Psoas muscle (tissue), 8 donors: ENCODE results near the gene PTBP3. TPM values are rescaled to one million over a fixed set of nuclear protein-coding genes. Genes with fewer than 3 reads are reported as not detected.

ENCODE experiments used
- ATAC-seq, 4 donors: fragments of 200-7000 bp; cut with Tn5 transposase; one replicate each; pipeline ENCODE4 v1.9.1; 2020; ENCODE audit warnings: moderate library complexity in 3 of 4, mild to moderate bottlenecking in 2 of 4
- DNase-seq, 2 donors: peaks; one replicate each; pipeline ENCODE4 v3.0.0-alpha.2; 2020
- H3K27ac ChIP-seq: fragments of 200-600 bp; one replicate; pipeline ENCODE4 v1.8.0; 2022
- H3K27me3 ChIP-seq, 3 donors: fragments of 200-600 bp in 1 of 3; one replicate each; pipeline versions ENCODE4 v1.6.1 to v1.8.0; 2013 to 2022; ENCODE audit warnings: low read length in 2 of 3, mild to moderate bottlenecking in 2 of 3, moderate library complexity in 1 of 3; ENCODE audit not compliant: insufficient read depth in 3 of 3
- H3K36me3 ChIP-seq, 2 donors: fragments of 200-600 bp in 1 of 2; one replicate each; pipeline versions ENCODE4 v1.6.1 to v1.8.0; 2013 to 2022; ENCODE audit warnings: low read depth in 1 of 2, mild to moderate bottlenecking in 1 of 2, moderate library complexity in 1 of 2; ENCODE audit not compliant: insufficient read depth in 1 of 2
- H3K4me1 ChIP-seq: fragments of 200-600 bp; one replicate; pipeline ENCODE4 v1.8.0; 2022
- H3K4me3 ChIP-seq: fragments of 200-600 bp; one replicate; pipeline ENCODE4 v1.8.0; 2022; ENCODE audit warnings: mild to moderate bottlenecking
- H3K9me3 ChIP-seq: fragments of 200-600 bp; one replicate; pipeline ENCODE4 v1.8.0; 2022
- CTCF ChIP-seq: fragments of 200-600 bp; IDR thresholded peaks from one replicate; pipeline ENCODE4 v1.8.0; 2022; ENCODE audit warnings: antibody characterized with exemption
- WGBS, 3 donors: extraction: QIAGEN DNeasy Blood & Tissue Kit; methylation state at CpG; one replicate each; pipeline versions ENCODE4 v1.1.6 to v1.1.7; 2013; 5-methylcytosine and 5-hydroxymethylcytosine counted together
- intact Hi-C, 2 donors: fragments of 100-400 bp; cut with DNase I; formaldehyde crosslinking; loops; one replicate each; pipeline versions ENCODE4 v1.11.0 to v1.14.2; 2022
- polyA plus RNA-seq, 3 donors: library from polyadenylated mRNA; stranded (reverse); fragments of 200-250 nt; gene quantifications; one replicate each; pipeline ENCODE4 v1.2.3, GENCODE V29; 2013
- total RNA-seq, 4 donors: library from RNA; stranded (reverse); fragmentation: NEBNext Ultra II Directional in 2 of 4; extraction: Animal tissue kit (Norgen Biotek cat#: 25700) in 2 of 4; gene quantifications; one replicate each; pipeline versions ENCODE4 v1.2.1 to v1.2.4, GENCODE V29; 2021 to 2023
- donor health status: healthy with polysubstance abuse.
- donor health status: DM: no; HTN: no; CAD: no; lungs with moderate emphysema.
- donor health status: Bipolar disorder and iron deficiency.
- donor health status: healthy.
- donor health status: DM: yes; HTN: yes; CAD: no.
- donor health status: DM: no; HTN: no; CAD: no.
- donor health status: DM: no; HTN: no; CAD: no.
- donor health status: DM: yes; HTN: yes; CAD: no.

PTBP3 gene
- total and polyA plus RNA-seq, 7 donors = 2.8 to 26.9 (median 9.1) TPM

GRCh38 chr9:112265391-112265790 lies 68.0 kb downstream of the PTBP3 start:
- no peak for DNase-seq

DNA sequence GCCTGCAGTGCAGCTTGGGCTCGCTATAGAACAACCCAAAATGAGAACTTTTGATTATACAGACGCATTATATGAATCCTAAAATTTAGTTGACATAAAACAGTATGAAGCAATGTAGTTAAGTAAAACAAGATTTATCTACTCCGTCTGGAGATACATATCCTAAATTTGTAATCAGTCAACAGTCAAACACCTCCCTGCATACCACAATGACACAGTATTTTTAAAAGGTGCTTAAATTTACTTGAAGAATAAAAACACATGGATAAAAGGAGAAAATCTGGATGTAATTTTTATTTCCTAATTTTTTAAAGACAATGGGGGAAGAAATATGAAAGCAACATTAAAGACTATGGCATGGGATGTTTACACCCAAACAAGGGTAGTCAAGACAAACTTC lies 70.8 kb downstream of the PTBP3 start:
- Histone ChIP-seq H3K9me3 (no peaks in the 10 kb centered on the region), H3K4me1 (no peaks in the 10 kb centered on the region), H3K4me3 (no peak overlapping the region), H3K36me3 (peaks cover 0 to 12% of the 10 kb centered on the region in 2 donors), H3K27me3 (no peaks in the 10 kb centered on the region), H3K27ac (no peak overlapping the region)
- TF ChIP-seq CTCF = no peak
- intact Hi-C loops = loop anchor here in 1 of 2 donors (10.0 kb wide), 1 partner anchor 52 kb away; no protein-coding TSS in a partner anchor
- WGBS, 3 donors = 95 to 97% (median 96%) methylated on average over 3 of the region's 3 CpGs
- ATAC-seq (no peak), DNase-seq (no peak)

More at GRCh38 chr9:112265391-112265790, 68.0 kb downstream of the PTBP3 start:
- intact Hi-C loops = loop anchor here in 1 of 2 donors (10.0 kb wide), 1 partner anchor 49 kb away; no protein-coding TSS in a partner anchor
- no peak for TF ChIP-seq CTCF
- WGBS, 3 donors = 95 to 96% (median 96%) methylated on average over 9 of the region's 9 CpGs
- H3K9me3 ChIP-seq = no peaks in the 10 kb centered on the region
- no peaks in the 10 kb centered on the region for H3K4me1 ChIP-seq
- H3K36me3 ChIP-seq = peaks cover 0 to 11% of the 10 kb centered on the region in 2 donors
- no peaks in the 10 kb centered on the region for H3K27me3 ChIP-seq
- no peak overlapping the region for H3K27ac ChIP-seq
- ATAC-seq = no peak
- no peak overlapping the region for H3K4me3 ChIP-seq

- Histone ChIP-seq H3K27me3 (no peaks in the 10 kb centered on the region), H3K9me3 (no peaks in the 10 kb centered on the region), H3K4me1 (no peaks in the 10 kb centered on the region), H3K4me3 (no peak overlapping the region), H3K36me3 (peaks cover 0 to 12% of the 10 kb centered on the region in 2 donors), H3K27ac (no peak overlapping the region)
- intact Hi-C loops = loop anchor here in 1 of 2 donors (10.0 kb wide), 1 partner anchor 54 kb away; no protein-coding TSS in a partner anchor
- ATAC-seq (no peak), DNase-seq (no peak)
- 89 to 94% (median 90%) methylated on average over 5 of the region's 5 CpGs for WGBS, 3 donors
- no peak for TF ChIP-seq CTCF
Measured at GRCh38 chr9:112261133-112261532, 72.3 kb downstream of the PTBP3 start.

- no peak for TF ChIP-seq CTCF
- Histone ChIP-seq H3K27ac (no peak overlapping the region), H3K36me3 (peaks cover 0 to 12% of the 10 kb centered on the region in 2 donors), H3K4me3 (no peak overlapping the region), H3K4me1 (no peaks in the 10 kb centered on the region), H3K9me3 (no peaks in the 10 kb centered on the region), H3K27me3 (no peaks in the 10 kb centered on the region)
- no peak for ATAC-seq
- no peak for DNase-seq
- intact Hi-C loops = no loop called here
- 95 to 98% (median 97%) methylated on average over 2 of the region's 2 CpGs for WGBS, 3 donors
Measured at GRCh38 chr9:112258106-112258505, 75.3 kb downstream of the PTBP3 start.

DNA sequence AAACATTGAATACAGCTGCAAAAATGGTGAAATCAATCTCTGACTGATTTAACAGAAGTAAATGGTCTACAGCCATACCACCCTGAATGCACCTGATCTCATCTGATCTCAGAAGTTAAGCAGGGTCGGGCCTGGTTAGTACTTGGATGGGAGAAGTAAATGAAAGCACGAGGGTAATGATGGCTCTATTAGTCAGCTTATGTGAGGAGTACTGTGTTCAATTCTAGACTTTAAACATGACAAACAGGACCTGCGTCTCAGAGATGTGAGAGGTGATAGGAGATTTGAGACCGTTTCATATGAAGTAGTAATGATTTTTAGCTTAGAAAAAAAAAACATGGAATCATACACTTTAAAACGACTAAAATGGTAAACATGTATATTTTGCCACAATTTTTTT lies 81.2 kb downstream of the PTBP3 start:
- Histone ChIP-seq H3K4me3 (no peak overlapping the region), H3K27me3 (no peaks in the 10 kb centered on the region), H3K9me3 (no peaks in the 10 kb centered on the region), H3K4me1 (no peaks in the 10 kb centered on the region), H3K36me3 (peaks cover 0 to 27% of the 10 kb centered on the region in 2 donors), H3K27ac (no peak overlapping the region)
- ATAC-seq = no peak
- intact Hi-C loops = no loop called here
- no peak for TF ChIP-seq CTCF
- DNase-seq = no peak
- WGBS, 3 donors = 85 to 93% (median 88%) methylated on average over 5 of the region's 5 CpGs
